MM.1S (cell line): ENCODE data around the gene DCST2.

ENCODE experiments used
- EZH2 ChIP-seq: fragments of 300-600 bp; sonication (generic); optimal IDR thresholded peaks from 2 replicates; pipeline ENCODE3; 2017; ENCODE audit warnings: low read depth, mild to moderate bottlenecking, antibody characterized with exemption, low read length, mixed read lengths
- TF ChIP-seq, protein P1 (sequence below): fragments of 300-600 bp; sonication (generic); IDR thresholded peaks from 2 replicates; pipeline ENCODE4 v1.5.1; 2016; ENCODE audit warnings: antibody characterized with exemption, low read length, mixed read lengths

DNA sequence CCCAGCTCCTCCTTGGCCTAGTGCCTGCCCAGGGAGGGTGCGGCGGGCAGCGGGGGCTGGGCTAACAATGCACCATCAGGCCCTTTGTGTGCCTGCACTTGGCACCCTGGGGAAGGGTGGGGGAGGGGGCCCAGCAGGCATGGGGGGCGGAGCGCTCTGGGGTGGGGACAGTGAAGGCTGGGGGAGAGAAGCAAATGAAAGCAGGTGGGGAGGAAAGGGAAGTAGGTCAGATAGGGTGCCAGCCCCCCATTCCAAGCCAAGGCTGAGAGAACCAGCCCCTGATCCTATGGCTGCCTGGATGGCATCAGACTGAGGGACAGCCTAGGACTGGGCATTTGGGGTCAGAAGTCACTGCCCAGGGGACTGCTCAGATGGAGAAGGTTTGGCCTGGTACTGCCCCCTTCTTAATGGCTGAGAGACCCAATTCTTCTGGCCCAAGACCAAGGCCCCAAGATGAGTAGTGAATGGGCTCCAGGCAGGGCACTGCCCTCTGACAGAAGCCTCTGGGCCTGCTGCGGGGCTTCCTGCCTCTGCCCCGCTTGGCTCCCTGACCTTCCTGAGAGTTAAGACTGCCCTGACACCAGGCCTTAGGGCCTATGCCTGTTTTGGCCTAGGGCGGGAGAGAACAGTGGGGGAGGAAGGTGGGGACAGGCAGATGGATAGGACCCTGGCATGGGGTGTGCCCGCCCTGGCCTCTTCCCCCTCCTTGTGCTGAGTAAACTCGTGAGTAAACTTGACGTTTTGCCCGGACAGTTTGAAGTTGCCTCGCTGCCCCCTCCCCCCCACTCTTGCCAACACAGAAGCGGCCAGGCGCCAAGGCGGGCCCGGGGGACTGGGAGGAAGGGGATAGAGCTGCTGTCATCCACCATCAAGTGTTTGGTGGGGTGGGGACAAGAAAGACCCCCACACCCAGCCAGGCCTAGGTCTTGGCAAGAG is 28.2 kb downstream of the DCST2 start:
- TF ChIP-seq, protein P1, sequence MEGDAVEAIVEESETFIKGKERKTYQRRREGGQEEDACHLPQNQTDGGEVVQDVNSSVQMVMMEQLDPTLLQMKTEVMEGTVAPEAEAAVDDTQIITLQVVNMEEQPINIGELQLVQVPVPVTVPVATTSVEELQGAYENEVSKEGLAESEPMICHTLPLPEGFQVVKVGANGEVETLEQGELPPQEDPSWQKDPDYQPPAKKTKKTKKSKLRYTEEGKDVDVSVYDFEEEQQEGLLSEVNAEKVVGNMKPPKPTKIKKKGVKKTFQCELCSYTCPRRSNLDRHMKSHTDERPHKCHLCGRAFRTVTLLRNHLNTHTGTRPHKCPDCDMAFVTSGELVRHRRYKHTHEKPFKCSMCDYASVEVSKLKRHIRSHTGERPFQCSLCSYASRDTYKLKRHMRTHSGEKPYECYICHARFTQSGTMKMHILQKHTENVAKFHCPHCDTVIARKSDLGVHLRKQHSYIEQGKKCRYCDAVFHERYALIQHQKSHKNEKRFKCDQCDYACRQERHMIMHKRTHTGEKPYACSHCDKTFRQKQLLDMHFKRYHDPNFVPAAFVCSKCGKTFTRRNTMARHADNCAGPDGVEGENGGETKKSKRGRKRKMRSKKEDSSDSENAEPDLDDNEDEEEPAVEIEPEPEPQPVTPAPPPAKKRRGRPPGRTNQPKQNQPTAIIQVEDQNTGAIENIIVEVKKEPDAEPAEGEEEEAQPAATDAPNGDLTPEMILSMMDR, result no peak
- TF ChIP-seq EZH2, result no peak
